A673 (cell line): Measurements from ENCODE around the gene AKT3.

Source experiments
- EZH2 ChIP-seq: fragments of 200-600 bp; sonication (generic); IDR thresholded peaks from 2 replicates; pipeline ENCODE4 v1.6.1; 2017; ENCODE audit warnings: borderline replicate concordance, low read depth, mild to moderate bottlenecking, mixed read lengths, antibody characterized with exemption, low read length; ENCODE audit not compliant: poor library complexity, severe bottlenecking
- TF ChIP-seq, protein P1 (sequence below): fragments of 300-800, 200-600 bp; sonication (generic); conservative IDR thresholded peaks from 2 replicates; pipeline ENCODE4 v1.5.1; 2017; ENCODE audit warnings: low read depth, mild to moderate bottlenecking, antibody characterized with exemption, low read length, moderate library complexity, mixed read lengths

DNA sequence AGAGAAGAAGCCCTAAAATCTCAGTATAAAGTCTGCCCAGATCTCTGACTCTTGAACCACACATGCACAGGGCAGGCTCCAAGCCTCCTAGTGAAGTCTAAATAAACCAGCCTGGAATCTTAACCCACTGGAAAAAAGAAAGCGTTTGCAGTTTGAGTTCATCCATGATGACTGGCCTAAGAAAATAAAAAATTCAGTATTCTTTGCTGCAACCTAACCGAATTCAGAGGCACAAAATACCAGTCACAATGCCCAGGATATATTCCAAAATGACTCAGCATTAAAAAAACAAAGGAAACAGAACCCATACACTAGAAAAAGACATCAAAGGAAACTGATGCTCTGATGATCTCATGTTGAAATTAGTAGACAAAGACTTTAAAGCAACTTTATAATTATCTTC is 325.0 kb downstream of the AKT3 start:
- TF ChIP-seq, protein P1, sequence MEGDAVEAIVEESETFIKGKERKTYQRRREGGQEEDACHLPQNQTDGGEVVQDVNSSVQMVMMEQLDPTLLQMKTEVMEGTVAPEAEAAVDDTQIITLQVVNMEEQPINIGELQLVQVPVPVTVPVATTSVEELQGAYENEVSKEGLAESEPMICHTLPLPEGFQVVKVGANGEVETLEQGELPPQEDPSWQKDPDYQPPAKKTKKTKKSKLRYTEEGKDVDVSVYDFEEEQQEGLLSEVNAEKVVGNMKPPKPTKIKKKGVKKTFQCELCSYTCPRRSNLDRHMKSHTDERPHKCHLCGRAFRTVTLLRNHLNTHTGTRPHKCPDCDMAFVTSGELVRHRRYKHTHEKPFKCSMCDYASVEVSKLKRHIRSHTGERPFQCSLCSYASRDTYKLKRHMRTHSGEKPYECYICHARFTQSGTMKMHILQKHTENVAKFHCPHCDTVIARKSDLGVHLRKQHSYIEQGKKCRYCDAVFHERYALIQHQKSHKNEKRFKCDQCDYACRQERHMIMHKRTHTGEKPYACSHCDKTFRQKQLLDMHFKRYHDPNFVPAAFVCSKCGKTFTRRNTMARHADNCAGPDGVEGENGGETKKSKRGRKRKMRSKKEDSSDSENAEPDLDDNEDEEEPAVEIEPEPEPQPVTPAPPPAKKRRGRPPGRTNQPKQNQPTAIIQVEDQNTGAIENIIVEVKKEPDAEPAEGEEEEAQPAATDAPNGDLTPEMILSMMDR: no peak
- no peak for TF ChIP-seq EZH2
